CD14-positive monocyte (primary cell): ENCODE results near the gene SLC6A12. TPM values are rescaled to one million over a fixed set of nuclear protein-coding genes. Genes with fewer than 3 reads are reported as not detected.

Experiments used
- DNase-seq, 3 donors: peaks; one replicate each; pipeline ENCODE4 v3.0.0-alpha.2; 2011 to 2022
- H2AFZ ChIP-seq: 2 replicates; pipeline ENCODE4 v1.6.0; 2012; ENCODE audit warnings: mild to moderate bottlenecking, low read depth, low read length, inconsistent platforms; ENCODE audit not compliant: insufficient read depth, poor library complexity, severe bottlenecking
- H3K27ac ChIP-seq, 2 donors: 1 replicate in 1 of 2; 2 replicates in 1 of 2; pipeline ENCODE4 v1.5.1; 2012 to 2013; ENCODE audit warnings: low read length in 2 of 2, control low read depth in 1 of 2, inconsistent platforms in 1 of 2, low read depth in 1 of 2, mild to moderate bottlenecking in 1 of 2
- H3K27me3 ChIP-seq, 2 donors: one replicate each; pipeline versions ENCODE4 v1.6.0 to v1.6.1; 2011 to 2013; ENCODE audit warnings: low read length in 2 of 2; ENCODE audit not compliant: control insufficient read depth in 2 of 2, insufficient read depth in 2 of 2
- H3K36me3 ChIP-seq, 2 donors: replicated peaks in 1 of 2; 1 replicate in 1 of 2; 2 replicates in 1 of 2; pipeline versions ENCODE4 v1.5.1 to v1.6.1; 2012 to 2013; ENCODE audit warnings: low read length in 2 of 2, control low read depth in 1 of 2, inconsistent platforms in 1 of 2, mild to moderate bottlenecking in 1 of 2; ENCODE audit not compliant: insufficient read depth in 2 of 2, control insufficient read depth in 1 of 2
- H3K4me1 ChIP-seq, 2 donors: 1 replicate in 1 of 2; 2 replicates in 1 of 2; pipeline versions ENCODE4 v1.5.1 to v1.6.1; 2012 to 2013; ENCODE audit warnings: low read length in 2 of 2, control low read depth in 1 of 2, inconsistent platforms in 1 of 2, mild to moderate bottlenecking in 1 of 2, moderate library complexity in 1 of 2; ENCODE audit not compliant: insufficient read depth in 2 of 2, control insufficient read depth in 1 of 2
- H3K4me2 ChIP-seq: replicated peaks from 2 replicates; pipeline ENCODE3; 2012; ENCODE audit warnings: low read length, moderate library complexity, mild to moderate bottlenecking; ENCODE audit not compliant: poor library complexity, severe bottlenecking; ENCODE audit errors: extremely low read depth
- H3K4me3 ChIP-seq, 3 experiments: fragments of 200-600 bp in 1 of 3; sonication (generic) in 1 of 3; replicated peaks in 1 of 3; 1 replicate in 2 of 3; 2 replicates in 1 of 3; pipeline ENCODE4 v1.5.1; 2011 to 2013; ENCODE audit warnings: low read length in 3 of 3, mild to moderate bottlenecking in 3 of 3, control low read depth in 2 of 3, low read depth in 2 of 3, inconsistent platforms in 1 of 3, moderate library complexity in 1 of 3
- H3K79me2 ChIP-seq: 2 replicates; pipeline ENCODE4 v1.6.0; 2012; ENCODE audit warnings: mild to moderate bottlenecking, control low read depth, inconsistent platforms, low read length, moderate library complexity; ENCODE audit not compliant: insufficient read depth
- H3K9ac ChIP-seq: 2 replicates; pipeline ENCODE4 v1.6.0; 2017; ENCODE audit warnings: low read length, mild to moderate bottlenecking; ENCODE audit not compliant: insufficient read depth, poor library complexity, severe bottlenecking
- H3K9me3 ChIP-seq, 2 donors: replicated peaks in 1 of 2; 1 replicate in 1 of 2; 2 replicates in 1 of 2; pipeline versions ENCODE4 v1.5.1 to v1.6.1; 2012 to 2013; ENCODE audit warnings: low read length in 2 of 2, control low read depth in 1 of 2; ENCODE audit not compliant: control insufficient read depth in 1 of 2, insufficient read depth in 1 of 2
- H4K20me1 ChIP-seq: 2 replicates; pipeline ENCODE4 v1.6.0; 2012; ENCODE audit warnings: mild to moderate bottlenecking, low read length, control low read depth, moderate library complexity; ENCODE audit not compliant: insufficient read depth
- H3K27ac Mint-ChIP-seq, 7 donors: one replicate each; pipeline ENCODE4 v1.8.0; 2020; ENCODE audit warnings: mild to moderate bottlenecking in 7 of 7, mixed read lengths in 7 of 7, moderate library complexity in 6 of 7, inconsistent platforms in 2 of 7
- H3K27me3 Mint-ChIP-seq, 3 donors: one replicate each; pipeline ENCODE4 v1.8.0; 2021 to 2022; ENCODE audit warnings: low read depth in 3 of 3, mild to moderate bottlenecking in 3 of 3, mixed read lengths in 3 of 3, moderate library complexity in 3 of 3, inconsistent platforms in 1 of 3
- H3K36me3 Mint-ChIP-seq, 2 donors: one replicate each; pipeline ENCODE4 v1.8.0; 2020; ENCODE audit warnings: mixed read lengths in 2 of 2, inconsistent platforms in 1 of 2, mild to moderate bottlenecking in 1 of 2
- H3K4me1 Mint-ChIP-seq: one replicate; pipeline ENCODE4 v1.8.0; 2020; ENCODE audit warnings: mild to moderate bottlenecking, mixed read lengths
- H3K4me3 Mint-ChIP-seq, 2 donors: one replicate each; pipeline ENCODE4 v1.8.0; 2020; ENCODE audit warnings: mild to moderate bottlenecking in 2 of 2, mixed read lengths in 2 of 2, moderate library complexity in 1 of 2
- H3K9me3 Mint-ChIP-seq, 7 donors: one replicate each; pipeline ENCODE4 v1.8.0; 2020 to 2022; ENCODE audit warnings: mixed read lengths in 7 of 7, mild to moderate bottlenecking in 6 of 7, moderate library complexity in 6 of 7, inconsistent platforms in 2 of 7
- CTCF ChIP-seq: fragments of 200-600 bp; IDR thresholded peaks from one replicate; pipeline ENCODE4 v1.8.0; 2022; ENCODE audit warnings: antibody characterized with exemption, mild to moderate bottlenecking
- WGBS: methylation state at CpG from one replicate; pipeline ENCODE4 v1.1.5; 2013; ENCODE audit warnings: missing lambda C conversion rate; ENCODE audit not compliant: insufficient coverage; 5-methylcytosine and 5-hydroxymethylcytosine counted together
- intact Hi-C, 2 donors: fragments of 100-400 bp; cut with micrococcal nuclease; formaldehyde crosslinking; loops; one replicate each; pipeline versions ENCODE4 v1.15.0 to v1.15.1; 2023
- polyA plus RNA-seq, 3 donors: library from polyadenylated mRNA; depleted of rRNA in 1 of 3; unstranded in 2 of 3; stranded (reverse) in 1 of 3; fragments of 300-500 nt in 2 of 3; fragments of >200 nt in 1 of 3; fragmentation: Illumina TruSeq in 2 of 3; gene quantifications; 1 replicate in 2 of 3; 2 replicates in 1 of 3; pipeline ENCODE4 v1.2.3, GENCODE V29; 2012 to 2021

SLC6A12 gene
- polyA plus RNA-seq, 3 donors = 5.7 to 8.3 (median 8.0) TPM

GRCh38 chr12:209246-209645 lies 4.7 kb downstream of the SLC6A12 start:
- Mint-ChIP-seq H3K36me3 (peaks cover 19 to 45% of the 10 kb centered on the region in 2 donors), H3K27me3 (peaks cover 13 to 21% (median 17%) of the 10 kb centered on the region in 3 donors), H3K9me3 (peaks cover 0 to 2% (median 0%) of the 10 kb centered on the region in 7 donors), H3K27ac (peak overlapping the region in 2 of 7 donors; percentile 23 to 51), H3K4me1 (peaks cover 40% of the 10 kb centered on the region), H3K4me3 (no peak overlapping the region)
- H3K4me1 ChIP-seq = peaks cover 31% of the 10 kb centered on the region in 2 donors
- 94% methylated on average over 13 of the region's 15 CpGs for WGBS
- H4K20me1 ChIP-seq = no peaks in the 10 kb centered on the region
- no peak overlapping the region for H3K9ac ChIP-seq
- intact Hi-C loops = no loop called here
- H3K36me3 ChIP-seq = peaks cover 0 to 16% of the 10 kb centered on the region in 2 donors
- peaks cover 5 to 13% of the 10 kb centered on the region in 2 donors for H3K27me3 ChIP-seq
- DNase-seq = no peak
- no peak overlapping the region for H3K4me2 ChIP-seq
- H2AFZ ChIP-seq = no peak overlapping the region
- H3K79me2 ChIP-seq = no peaks in the 10 kb centered on the region
- no peak overlapping the region for H3K27ac ChIP-seq
- H3K4me3 ChIP-seq = no peak overlapping the region
- TF ChIP-seq CTCF = no peak
- peaks cover 0 to 1% of the 10 kb centered on the region in 2 donors for H3K9me3 ChIP-seq

DNA sequence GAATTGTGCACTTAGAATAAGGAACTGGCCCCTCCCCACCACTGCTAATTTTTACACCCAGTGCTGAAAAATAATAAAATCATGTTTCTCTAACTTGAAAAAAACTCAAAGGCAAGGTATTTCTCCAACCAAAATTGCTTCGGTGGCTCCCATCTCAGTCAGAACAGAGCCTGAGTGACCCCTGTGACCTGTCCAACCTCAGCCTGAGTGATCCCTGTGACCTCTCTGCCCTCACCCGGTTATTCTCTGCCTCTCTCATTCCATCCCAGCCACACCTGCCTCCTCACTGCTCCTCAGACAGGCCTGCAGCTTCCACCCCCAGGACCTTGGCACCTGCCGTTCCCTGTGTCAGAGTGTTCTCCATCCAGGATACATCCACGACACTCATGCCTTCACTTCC lies 5.1 kb downstream of the SLC6A12 start:
- H2AFZ ChIP-seq = no peak overlapping the region
- no peak for DNase-seq
- no peaks in the 10 kb centered on the region for H3K79me2 ChIP-seq
- H3K4me1 Mint-ChIP-seq = peaks cover 38% of the 10 kb centered on the region
- no peak overlapping the region for H3K27ac Mint-ChIP-seq
- WGBS = 84% methylated on average over 4 of the region's 4 CpGs
- H3K9me3 ChIP-seq = peaks cover 0 to 6% of the 10 kb centered on the region in 2 donors
- no peak overlapping the region for H3K4me3 ChIP-seq
- peaks cover 29 to 30% of the 10 kb centered on the region in 2 donors for H3K4me1 ChIP-seq
- TF ChIP-seq CTCF = no peak
- H3K9me3 Mint-ChIP-seq = peaks cover 0 to 5% (median 0%) of the 10 kb centered on the region in 7 donors
- no peak overlapping the region for H3K4me3 Mint-ChIP-seq
- no peak overlapping the region for H3K27ac ChIP-seq
- intact Hi-C loops = no loop called here
- H3K27me3 Mint-ChIP-seq = peaks cover 17 to 25% (median 21%) of the 10 kb centered on the region in 3 donors
- no peaks in the 10 kb centered on the region for H4K20me1 ChIP-seq
- H3K9ac ChIP-seq = no peak overlapping the region
- H3K36me3 Mint-ChIP-seq = peaks cover 20 to 47% of the 10 kb centered on the region in 2 donors
- peaks cover 10 to 17% of the 10 kb centered on the region in 2 donors for H3K27me3 ChIP-seq
- H3K4me2 ChIP-seq = no peak overlapping the region
- peaks cover 0 to 16% of the 10 kb centered on the region in 2 donors for H3K36me3 ChIP-seq
